Fibroblast of peridontal ligament (primary cell): ENCODE data around the gene EEF2K.

ENCODE experiments used
- DNase-seq: peaks from one replicate; pipeline ENCODE4 v3.0.0-alpha.2; 2010; ENCODE audit errors: extremely low read depth

EEF2K gene

DNA sequence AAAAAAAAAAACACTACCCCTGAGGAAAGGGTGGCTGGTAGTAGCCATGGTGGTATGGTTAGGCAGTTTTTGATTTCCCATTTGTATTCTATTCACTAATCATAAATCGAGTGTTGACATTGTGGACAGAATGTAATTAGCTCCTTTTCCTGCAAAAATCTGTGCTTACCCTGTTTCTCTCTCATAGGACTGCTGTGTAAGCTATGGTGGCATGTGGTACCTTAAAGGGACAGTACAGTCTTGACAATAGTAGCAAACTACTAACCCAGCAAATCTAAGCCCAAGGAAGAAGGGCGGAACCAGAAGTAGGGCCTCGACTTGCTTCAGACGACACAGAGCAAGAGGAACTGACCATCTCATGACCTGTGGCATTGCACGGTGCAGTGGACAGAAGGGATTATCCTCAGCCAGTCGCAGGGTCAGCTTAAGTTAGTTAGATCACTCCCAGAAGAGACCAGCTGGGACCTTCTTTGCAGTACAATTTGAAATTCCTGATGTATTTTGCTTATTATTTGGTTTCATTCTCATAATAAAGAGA lies 127.4 kb downstream of the EEF2K start:
- no peak for DNase-seq

GRCh38 chr16:22335668-22336246 lies 129.7 kb downstream of the EEF2K start:
- no peak for DNase-seq

DNA sequence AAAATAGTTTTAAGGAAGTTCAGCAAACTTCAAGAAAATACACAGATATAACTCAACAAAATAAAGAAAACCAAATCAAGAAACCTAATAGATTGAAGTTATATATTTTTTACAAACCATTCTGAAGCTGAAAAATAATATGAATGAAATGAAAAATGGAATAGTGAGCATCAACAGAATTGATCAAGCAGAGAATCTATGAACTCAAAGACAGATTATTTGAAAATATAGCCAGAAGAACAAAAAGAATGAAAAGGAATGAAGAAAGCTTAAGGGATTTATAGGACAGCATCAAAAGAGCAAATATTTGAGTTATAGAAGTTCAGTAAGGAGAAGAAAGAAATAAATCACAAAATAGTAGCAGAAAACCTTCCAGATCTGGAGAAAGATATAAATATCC lies 130.5 kb downstream of the EEF2K start:
- no peak for DNase-seq

- no peak for DNase-seq
Measured at GRCh38 chr16:22337045-22337444, 131.0 kb downstream of the EEF2K start.

DNA sequence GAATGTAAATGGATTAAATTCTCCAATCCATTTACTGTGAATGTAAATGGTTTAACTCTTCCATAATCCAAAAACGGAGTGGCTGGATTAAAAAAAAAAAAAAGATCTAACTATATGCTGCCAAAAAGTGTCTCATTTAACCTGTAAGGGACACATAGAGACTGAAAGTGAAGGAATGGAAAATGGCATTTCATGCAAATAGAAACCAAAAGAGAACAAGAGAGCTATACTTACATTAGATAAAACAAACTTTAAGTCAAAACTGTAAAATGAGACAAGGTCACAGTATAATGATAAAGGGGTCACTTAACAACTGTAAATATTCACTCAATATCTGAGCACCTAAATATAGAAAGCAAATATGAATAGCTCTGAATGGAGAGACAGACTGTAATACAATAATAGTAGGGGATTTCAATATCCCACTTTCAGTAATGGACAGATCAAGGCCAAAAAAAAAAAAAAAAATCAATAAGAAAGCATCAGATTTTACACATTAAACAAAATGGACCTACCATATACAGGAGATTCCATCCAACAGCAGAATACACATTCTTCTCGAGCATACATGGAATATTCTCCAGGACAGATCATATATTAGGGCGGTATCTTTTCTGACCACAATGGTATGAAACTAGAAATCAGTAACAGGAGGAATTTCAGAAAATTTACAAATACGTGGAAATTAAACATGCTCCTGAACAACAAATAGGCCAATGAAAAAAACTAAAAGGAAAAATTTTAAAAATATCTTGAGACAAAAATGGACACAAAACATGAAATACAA lies 132.0 kb downstream of the EEF2K start:
- no peak for DNase-seq
